ENCODE measurements around the gene OPA3. TPM values are rescaled to one million over a fixed set of nuclear protein-coding genes. Genes with fewer than 3 reads are reported as not detected.

Gene OPA3
- total and polyA plus RNA-seq, 10 of the 15 experiments (the other 5 are each of a cell fraction or from before 2014, with no cell fraction given), result 2.2 to 24.3 (median 13.3) TPM

DNA sequence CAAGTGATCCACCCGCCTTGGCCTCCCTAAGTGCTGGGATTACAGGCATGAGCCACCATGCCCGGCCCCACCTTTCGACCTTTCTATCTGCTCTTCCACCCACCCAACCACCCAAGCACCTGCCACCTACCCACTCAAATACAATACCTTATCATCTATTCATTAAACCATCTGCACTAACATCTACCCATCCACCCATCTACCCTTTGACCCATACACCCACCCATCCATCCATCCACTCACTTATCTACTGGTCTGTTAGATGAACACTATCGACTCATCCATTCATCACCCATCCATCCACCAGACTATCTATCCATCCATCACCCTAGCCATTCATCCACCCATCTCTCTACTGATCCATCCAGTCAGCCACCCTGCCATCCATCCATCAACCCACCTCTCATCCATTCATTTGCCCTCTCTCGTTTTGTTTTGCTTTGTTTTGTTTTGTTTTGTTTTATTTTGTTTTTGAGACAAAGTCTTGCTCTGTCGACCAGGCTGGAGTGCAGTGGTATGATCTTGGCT is 37.4 kb upstream of the OPA3 start:
- no peak overlapping the region for H2AFZ ChIP-seq (ENCODE audit: control insufficient read depth, low read depth, low read length)
- intact Hi-C loops (cut with micrococcal nuclease; ENCODE audit: unreplicated experiment) (no loop called here), in situ Hi-C loops (cut with MboI) (no loop called here)
- TF ChIP-seq CUX1 (IDR thresholded peaks at IDR 0.05; ENCODE audit: insufficient replicate concordance, low read depth, low read length) (no peak), NR2C1 (IDR thresholded peaks at IDR 0.05) (no peak), PAX5 (IDR thresholded peaks at IDR 0.05; ENCODE audit: borderline replicate concordance, low read depth, low read length) (no peak), EGR1 (IDR thresholded peaks at IDR 0.05; ENCODE audit: borderline replicate concordance in 1 of 2, low read depth in 2 of 2, low read length in 2 of 2) (no peak), E2F8 (IDR thresholded peaks at IDR 0.05; ENCODE audit: low read depth, partially characterized antibody) (no peak), MYC (IDR thresholded peaks at IDR 0.05; ENCODE audit: insufficient read depth, insufficient read length, insufficient replicate concordance, low read length, severe bottlenecking) (no peak), NFXL1 (IDR thresholded peaks at IDR 0.05; ENCODE audit: borderline replicate concordance) (no peak), SMC3 (IDR thresholded peaks at IDR 0.05; ENCODE audit: borderline replicate concordance, low read length) (no peak), ZNF217 (IDR thresholded peaks at IDR 0.05) (no peak), POLR2A (IDR thresholded peaks at IDR 0.05; ENCODE audit: low read depth, low read length) (no peak), KAT2A (conservative IDR thresholded peaks at IDR 0.05; ENCODE audit: control insufficient read depth, low read depth, low read length) (no peak)
- ChIA-PET SMC1A (ENCODE audit: uncharacterized antibody, unreplicated experiment) (no interaction called here), CTCF (no interaction called here), RAD21 (ENCODE audit: unreplicated experiment) (no interaction called here), POLR2A (no interaction called here)
- no peaks in the 10 kb centered on the region for H3K4me1 ChIP-seq (ENCODE audit: control insufficient read depth, insufficient read depth, low read length)
- FAIRE-seq (no peak), DNase-seq (ENCODE audit: low read depth, low spot score) (no peak), ATAC-seq (no peak)
- no peak overlapping the region for H3K4me2 ChIP-seq (ENCODE audit: control insufficient read depth, insufficient read depth)
- H3K9me3 ChIP-seq (replicated peaks; ENCODE audit: control insufficient read depth, insufficient read depth, low read length), result no peaks in the 10 kb centered on the region
- H3K27ac ChIP-seq (ENCODE audit: control insufficient read depth, insufficient read depth), result no peak overlapping the region
- no TSS peak for BruUV-seq (replicated peaks)
- no peaks in the 10 kb centered on the region for H4K20me1 ChIP-seq (ENCODE audit: control insufficient read depth, insufficient read depth)
- H3K27me3 ChIP-seq (replicated peaks in 1 of 2; ENCODE audit: control insufficient read depth in 2 of 2, insufficient read depth in 2 of 2, low read length in 1 of 2), result no peaks in the 10 kb centered on the region
- H3K79me2 ChIP-seq (ENCODE audit: control insufficient read depth, insufficient read depth, low read length), result no peaks in the 10 kb centered on the region
- no peak overlapping the region for H3K9ac ChIP-seq (ENCODE audit: control insufficient read depth, insufficient read depth, low read length)
- peaks cover 7 to 15% of the 10 kb centered on the region in 2 experiments for H3K36me3 ChIP-seq (ENCODE audit: control insufficient read depth in 2 of 2, insufficient read depth in 2 of 2, low read length in 1 of 2)
- WGBS (ENCODE audit: insufficient coverage, insufficient replicate concordance, low lambda C conversion rate, missing lambda C conversion rate), result 87% methylated on average over 6 of the region's 6 CpGs
- no peak overlapping the region for H3K4me3 ChIP-seq

Data from GM12878 (cell line).